ENCODE data around the gene GOPC. TPM values are rescaled to one million over a fixed set of nuclear protein-coding genes. Genes with fewer than 3 reads are reported as not detected.

Gene GOPC
- total and polyA plus RNA-seq, 2 of the 13 experiments (the other 11 are each of a cell fraction or from before 2014, with no cell fraction given): 20.9 to 41.5 TPM

- TF ChIP-seq HNRNPL (IDR thresholded peaks at IDR 0.05; ENCODE audit: low read depth, low read length) (no peak), KAT2B (IDR thresholded peaks at IDR 0.05; ENCODE audit: borderline replicate concordance, low read depth, low read length) (no peak), ZNF251 (CRISPR knock-in tag; IDR thresholded peaks at IDR 0.05) (peak; percentile 97; the same call in 1 of the 2 replicates), MAFG (CRISPR knock-in tag; IDR thresholded peaks at IDR 0.05) (no peak), ZMYM3 (CRISPR knock-in tag; IDR thresholded peaks at IDR 0.05) (peak; percentile 66; the same call in 1 of the 2 replicates), SIX1 (CRISPR knock-in tag; IDR thresholded peaks at IDR 0.05; ENCODE audit: borderline replicate concordance) (no peak), SKI (IDR thresholded peaks at IDR 0.05; ENCODE audit: partially characterized antibody) (peak; percentile 77), ZNF777 (CRISPR knock-in tag; IDR thresholded peaks at IDR 0.05) (peak; percentile 93), ZNF788 (CRISPR knock-in tag; IDR thresholded peaks at IDR 0.05; ENCODE audit: borderline replicate concordance) (peak; percentile 92), SP4 (CRISPR knock-in tag; IDR thresholded peaks at IDR 0.05) (peak; percentile 86), ZNF263 (CRISPR knock-in tag; IDR thresholded peaks at IDR 0.05) (peak; percentile 66; the same call in 1 of the 2 replicates), REPIN1 (CRISPR knock-in tag; IDR thresholded peaks at IDR 0.05; ENCODE audit: borderline replicate concordance, low read depth) (peak; percentile 98), ZNF691 (CRISPR knock-in tag; IDR thresholded peaks at IDR 0.05; ENCODE audit: borderline replicate concordance, low read depth) (peak; percentile 90), IRX3 (CRISPR knock-in tag; IDR thresholded peaks at IDR 0.05; ENCODE audit: borderline replicate concordance, low read depth) (peak; percentile 97), ZNF503 (CRISPR knock-in tag; IDR thresholded peaks at IDR 0.05) (peak; percentile 94), PITX1 (CRISPR knock-in tag; IDR thresholded peaks at IDR 0.05) (peak; percentile 90), NCOA2 (CRISPR knock-in tag; IDR thresholded peaks at IDR 0.05) (peak; percentile 76), HNRNPLL (IDR thresholded peaks at IDR 0.05; ENCODE audit: low read depth, low read length, poor library complexity, severe bottlenecking) (peak; percentile 94), SOX5 (CRISPR knock-in tag; IDR thresholded peaks at IDR 0.05; ENCODE audit: borderline replicate concordance) (peak; percentile 71)
- TF ChIP-seq, protein P1, sequence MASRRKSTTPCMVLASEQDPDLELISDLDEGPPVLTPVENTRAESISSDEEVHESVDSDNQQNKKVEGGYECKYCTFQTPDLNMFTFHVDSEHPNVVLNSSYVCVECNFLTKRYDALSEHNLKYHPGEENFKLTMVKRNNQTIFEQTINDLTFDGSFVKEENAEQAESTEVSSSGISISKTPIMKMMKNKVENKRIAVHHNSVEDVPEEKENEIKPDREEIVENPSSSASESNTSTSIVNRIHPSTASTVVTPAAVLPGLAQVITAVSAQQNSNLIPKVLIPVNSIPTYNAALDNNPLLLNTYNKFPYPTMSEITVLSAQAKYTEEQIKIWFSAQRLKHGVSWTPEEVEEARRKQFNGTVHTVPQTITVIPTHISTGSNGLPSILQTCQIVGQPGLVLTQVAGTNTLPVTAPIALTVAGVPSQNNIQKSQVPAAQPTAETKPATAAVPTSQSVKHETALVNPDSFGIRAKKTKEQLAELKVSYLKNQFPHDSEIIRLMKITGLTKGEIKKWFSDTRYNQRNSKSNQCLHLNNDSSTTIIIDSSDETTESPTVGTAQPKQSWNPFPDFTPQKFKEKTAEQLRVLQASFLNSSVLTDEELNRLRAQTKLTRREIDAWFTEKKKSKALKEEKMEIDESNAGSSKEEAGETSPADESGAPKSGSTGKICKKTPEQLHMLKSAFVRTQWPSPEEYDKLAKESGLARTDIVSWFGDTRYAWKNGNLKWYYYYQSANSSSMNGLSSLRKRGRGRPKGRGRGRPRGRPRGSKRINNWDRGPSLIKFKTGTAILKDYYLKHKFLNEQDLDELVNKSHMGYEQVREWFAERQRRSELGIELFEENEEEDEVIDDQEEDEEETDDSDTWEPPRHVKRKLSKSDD (CRISPR knock-in tag; IDR thresholded peaks at IDR 0.05; ENCODE audit: low read depth): peak; percentile 89
- TF ChIP-seq, protein P2, sequence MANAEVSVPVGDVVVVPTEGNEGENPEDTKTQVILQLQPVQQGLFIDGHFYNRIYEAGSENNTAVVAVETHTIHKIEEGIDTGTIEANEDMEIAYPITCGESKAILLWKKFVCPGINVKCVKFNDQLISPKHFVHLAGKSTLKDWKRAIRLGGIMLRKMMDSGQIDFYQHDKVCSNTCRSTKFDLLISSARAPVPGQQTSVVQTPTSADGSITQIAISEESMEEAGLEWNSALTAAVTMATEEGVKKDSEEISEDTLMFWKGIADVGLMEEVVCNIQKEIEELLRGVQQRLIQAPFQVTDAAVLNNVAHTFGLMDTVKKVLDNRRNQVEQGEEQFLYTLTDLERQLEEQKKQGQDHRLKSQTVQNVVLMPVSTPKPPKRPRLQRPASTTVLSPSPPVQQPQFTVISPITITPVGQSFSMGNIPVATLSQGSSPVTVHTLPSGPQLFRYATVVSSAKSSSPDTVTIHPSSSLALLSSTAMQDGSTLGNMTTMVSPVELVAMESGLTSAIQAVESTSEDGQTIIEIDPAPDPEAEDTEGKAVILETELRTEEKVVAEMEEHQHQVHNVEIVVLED (CRISPR knock-in tag; IDR thresholded peaks at IDR 0.05; ENCODE audit: borderline replicate concordance): peak; percentile 87
- TF ChIP-seq, protein P3, sequence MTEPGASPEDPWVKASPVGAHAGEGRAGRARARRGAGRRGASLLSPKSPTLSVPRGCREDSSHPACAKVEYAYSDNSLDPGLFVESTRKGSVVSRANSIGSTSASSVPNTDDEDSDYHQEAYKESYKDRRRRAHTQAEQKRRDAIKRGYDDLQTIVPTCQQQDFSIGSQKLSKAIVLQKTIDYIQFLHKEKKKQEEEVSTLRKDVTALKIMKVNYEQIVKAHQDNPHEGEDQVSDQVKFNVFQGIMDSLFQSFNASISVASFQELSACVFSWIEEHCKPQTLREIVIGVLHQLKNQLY (CRISPR knock-in tag; IDR thresholded peaks at IDR 0.05): no peak; the same call in 1 of the 2 replicates
Observed at GRCh38 chr6:117602151-117602898, at the start of gene GOPC (continued).
